GM18520 (cell line): ENCODE measurements around the gene STRBP.

Experiments
- ATAC-seq: cut with Tn5 transposase; IDR thresholded peaks from one replicate; pipeline ENCODE4 v1.9.1; 2021; ENCODE audit not compliant: unreplicated experiment

STRBP gene

DNA sequence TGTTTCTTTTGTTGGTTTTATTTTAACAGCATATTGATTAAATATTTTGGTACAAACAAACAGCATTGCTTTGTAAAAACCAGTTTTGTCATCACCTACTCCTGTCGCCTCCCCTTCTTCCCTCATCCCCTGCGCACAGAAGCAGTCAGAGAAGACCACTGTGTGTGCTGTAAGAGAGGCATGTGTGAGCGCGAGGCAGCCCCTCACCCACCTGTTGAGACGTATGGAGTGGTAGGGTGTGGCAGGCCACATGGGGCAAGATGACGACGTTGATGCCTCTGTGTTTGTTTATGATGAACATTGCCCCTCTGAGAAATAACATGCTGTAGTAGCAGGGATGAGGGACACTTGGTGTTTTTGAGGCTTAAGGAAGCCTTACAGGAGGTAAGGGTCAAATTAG is 163.6 kb downstream of the STRBP start:
- ATAC-seq, result no peak

- no peak for ATAC-seq
Observed at GRCh38 chr9:123102375-123103113, 165.8 kb downstream of the STRBP start.

- ATAC-seq, result no peak
Observed at GRCh38 chr9:123099548-123099947, 168.8 kb downstream of the STRBP start.

GRCh38 chr9:123099042-123099441 is 169.3 kb downstream of the STRBP start:
- no peak for ATAC-seq

DNA sequence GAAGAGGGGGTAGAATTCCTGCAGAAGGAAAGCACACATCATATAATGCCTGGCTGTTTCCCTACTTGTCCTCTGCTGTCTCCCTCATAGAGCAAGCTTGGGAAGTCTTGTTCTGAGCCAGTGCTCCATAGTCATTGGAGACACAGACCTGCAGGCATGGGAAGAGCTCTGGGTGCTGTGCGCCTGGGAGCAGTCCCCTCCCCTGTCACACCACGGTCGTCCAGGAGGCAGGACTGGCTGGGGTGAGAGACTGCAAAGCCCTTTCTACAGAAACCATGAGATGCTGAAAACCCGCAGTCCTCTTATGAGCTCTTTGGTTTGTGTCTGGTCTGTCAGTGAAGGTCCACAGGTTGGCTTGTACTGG is 170.3 kb downstream of the STRBP start:
- no peak for ATAC-seq

DNA sequence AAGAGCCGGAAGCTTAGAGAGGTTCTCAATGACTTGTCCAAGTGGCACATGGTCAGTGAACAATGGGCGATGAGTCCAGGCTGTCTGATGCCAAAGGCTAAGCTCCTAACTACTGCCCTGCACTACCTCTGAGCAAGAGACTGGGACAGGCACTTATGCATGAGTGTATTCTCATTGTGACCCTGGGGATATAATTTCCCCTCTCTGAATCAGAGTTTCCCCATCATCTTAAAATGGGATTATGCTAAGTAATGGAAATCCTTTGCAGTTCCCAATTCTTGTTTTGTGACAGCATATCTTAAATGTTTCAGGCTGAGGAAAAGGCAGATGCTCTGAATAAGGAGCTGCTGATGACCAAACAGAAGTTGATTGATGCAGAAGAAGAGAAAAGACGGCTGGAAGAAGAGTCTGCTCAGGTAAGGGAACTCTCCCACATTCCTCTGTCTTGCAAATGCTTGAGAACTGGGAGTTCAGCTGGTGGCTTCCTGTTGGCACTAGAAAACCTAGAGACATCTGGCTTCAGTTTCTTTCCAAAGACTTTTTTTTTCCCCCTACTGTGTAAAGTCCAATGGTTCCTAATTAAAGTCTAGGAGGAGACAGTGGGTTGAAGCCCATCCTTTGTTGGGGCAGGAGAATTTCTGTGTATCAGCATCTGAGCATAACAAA is 170.8 kb downstream of the STRBP start:
- no peak for ATAC-seq

DNA sequence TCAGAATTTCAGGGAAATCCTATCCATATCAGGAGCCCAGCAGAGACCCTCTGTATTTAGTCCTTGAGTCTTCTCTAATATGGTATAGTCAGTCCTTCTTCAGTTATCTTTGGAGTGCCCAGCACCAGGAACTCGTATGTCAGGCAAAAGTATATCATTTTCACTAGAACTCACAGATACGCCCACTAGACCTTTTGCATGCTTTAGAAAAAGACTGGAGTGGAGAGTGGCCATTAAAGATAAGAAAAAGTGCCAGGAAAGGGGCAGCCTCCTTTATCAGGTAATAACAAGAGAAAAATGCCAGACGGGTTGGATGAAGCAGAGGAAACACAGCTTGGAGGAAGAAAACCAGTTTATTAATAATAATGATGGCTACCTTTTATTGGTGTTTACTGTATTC is 171.4 kb downstream of the STRBP start:
- no peak for ATAC-seq

- ATAC-seq, result no peak
Observed at GRCh38 chr9:123093141-123093540, 175.2 kb downstream of the STRBP start.

DNA sequence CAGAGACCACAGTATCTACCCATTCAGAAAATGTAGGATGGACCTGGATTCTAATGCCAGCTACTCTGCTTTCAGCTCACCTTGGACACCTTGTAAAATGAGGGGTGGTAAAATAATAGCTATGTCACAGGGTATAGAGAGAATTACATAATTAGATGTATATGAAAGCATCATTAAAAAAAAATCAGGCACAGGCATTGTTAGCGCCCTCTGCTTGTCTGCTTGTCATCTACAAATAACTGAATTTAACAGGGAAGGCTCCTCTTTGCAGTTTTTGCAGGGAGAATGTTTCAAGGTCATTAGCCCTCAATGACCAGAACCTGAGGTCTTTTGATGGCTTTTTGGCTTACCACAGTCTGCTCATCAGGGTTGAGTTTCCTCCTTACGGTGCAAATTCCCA is 176.9 kb downstream of the STRBP start:
- no peak for ATAC-seq

- no peak for ATAC-seq
Observed at GRCh38 chr9:123090956-123091355, 177.4 kb downstream of the STRBP start.

- ATAC-seq, result no peak
Observed at GRCh38 chr9:123090198-123090896, 178.0 kb downstream of the STRBP start.

DNA sequence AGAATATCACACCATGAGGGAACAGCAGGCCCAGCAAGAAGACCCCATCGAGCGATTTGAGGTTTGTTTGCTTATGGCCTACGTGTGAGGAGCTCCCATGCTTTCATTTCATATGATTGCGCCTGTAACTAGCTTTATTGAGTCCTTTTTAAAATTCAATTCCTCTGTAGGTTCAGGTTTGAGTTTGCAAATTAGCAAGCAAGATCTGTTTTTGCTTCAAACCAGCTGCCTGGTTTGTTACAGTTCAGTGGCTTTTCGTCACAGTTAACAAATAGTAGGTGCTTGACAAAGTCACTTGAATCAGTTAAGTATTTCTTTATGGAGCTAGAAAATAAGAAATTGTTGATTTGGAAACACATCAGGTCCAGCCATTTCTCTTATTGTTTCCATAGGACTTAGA is 178.6 kb downstream of the STRBP start:
- ATAC-seq, result no peak

DNA sequence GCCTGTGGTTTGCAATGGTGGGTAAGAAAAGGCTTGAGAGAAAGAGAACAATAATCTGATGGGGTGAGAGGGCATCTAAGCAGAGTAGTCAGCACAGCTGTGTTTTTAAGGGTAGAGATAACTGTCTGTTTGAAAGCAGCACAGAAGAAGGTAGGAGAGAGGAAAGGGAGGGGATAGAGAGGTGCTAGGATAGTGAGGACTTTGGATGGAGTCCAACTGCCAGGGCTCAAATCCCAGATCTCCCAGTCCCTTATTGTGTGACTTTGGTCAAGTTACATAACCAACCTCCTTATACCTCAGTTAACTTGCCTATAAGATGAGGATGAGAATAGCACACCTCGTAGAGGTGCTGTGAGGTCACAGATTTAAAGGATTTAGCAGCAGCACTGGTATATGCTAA is 179.3 kb downstream of the STRBP start:
- no peak for ATAC-seq

DNA sequence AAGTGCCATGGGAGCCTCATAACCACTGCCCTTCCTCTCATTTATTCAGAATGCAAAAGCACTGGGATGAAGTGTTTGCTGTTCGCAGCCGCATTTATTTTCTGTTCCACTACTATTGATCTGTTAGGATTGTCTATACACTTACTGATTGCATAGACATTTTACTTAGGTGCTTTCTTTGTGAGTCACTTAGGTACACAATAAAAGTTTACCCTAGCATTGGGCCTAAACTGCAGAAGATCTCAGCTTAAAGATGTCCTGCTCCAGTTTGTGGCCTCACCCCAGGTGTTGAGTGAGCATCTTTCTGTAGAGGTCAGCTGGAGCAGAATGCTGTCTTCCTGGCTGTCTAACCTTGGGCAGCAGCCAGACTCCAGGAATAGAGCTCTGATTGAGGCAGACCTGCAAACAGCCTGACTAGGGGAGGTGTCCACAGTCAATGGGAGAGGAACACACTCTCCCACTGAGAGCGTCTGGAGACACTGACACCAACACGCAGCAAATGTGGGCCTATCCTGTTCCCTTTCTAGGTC is 181.0 kb downstream of the STRBP start:
- ATAC-seq, result no peak

- no peak for ATAC-seq
Observed at GRCh38 chr9:123085916-123086315, 182.5 kb downstream of the STRBP start.

GRCh38 chr9:123084256-123084655 is 184.1 kb downstream of the STRBP start:
- ATAC-seq, result no peak

- no peak for ATAC-seq
Observed at GRCh38 chr9:123083680-123084079, 184.7 kb downstream of the STRBP start.

DNA sequence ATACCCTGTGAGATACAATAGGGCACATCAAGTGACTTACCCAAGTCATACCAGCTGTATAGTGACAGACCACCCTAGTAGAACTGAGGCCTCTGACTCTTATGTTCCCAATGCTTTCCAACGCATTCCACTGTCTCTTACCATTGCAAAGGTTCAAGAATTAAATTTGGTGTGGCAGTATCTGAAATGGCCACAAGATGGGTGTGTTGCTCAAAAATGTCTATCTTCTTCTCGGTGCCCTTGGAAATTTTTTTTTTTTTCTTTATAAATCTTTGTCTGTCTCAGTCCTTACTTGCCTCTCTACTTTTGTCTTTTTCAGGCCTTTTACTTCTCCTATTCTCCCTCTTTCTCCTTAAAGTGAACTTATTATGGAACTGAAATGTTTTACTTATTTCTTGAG is 186.6 kb downstream of the STRBP start:
- no peak for ATAC-seq

DNA sequence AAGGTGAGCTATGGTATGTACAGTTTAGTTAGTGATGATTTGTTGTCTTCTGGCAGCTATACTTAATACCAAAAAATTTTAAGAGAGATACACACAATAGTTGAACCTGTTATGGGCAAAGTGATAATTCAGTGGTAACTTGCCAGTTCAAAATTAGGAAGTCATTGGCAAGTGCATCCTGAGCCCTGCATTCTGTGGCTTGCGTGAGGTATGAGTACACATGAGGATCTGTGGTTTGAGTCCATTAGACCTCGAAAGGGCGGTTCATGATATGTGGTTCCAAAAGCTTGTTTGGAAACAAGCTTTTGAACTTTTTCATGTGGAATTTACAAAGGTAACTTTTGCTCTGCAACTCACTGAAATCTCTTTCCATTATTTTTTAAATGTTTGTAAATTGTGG is 187.9 kb downstream of the STRBP start:
- ATAC-seq, result no peak

GRCh38 chr9:123074628-123075027 is 193.8 kb downstream of the STRBP start:
- ATAC-seq, result no peak

DNA sequence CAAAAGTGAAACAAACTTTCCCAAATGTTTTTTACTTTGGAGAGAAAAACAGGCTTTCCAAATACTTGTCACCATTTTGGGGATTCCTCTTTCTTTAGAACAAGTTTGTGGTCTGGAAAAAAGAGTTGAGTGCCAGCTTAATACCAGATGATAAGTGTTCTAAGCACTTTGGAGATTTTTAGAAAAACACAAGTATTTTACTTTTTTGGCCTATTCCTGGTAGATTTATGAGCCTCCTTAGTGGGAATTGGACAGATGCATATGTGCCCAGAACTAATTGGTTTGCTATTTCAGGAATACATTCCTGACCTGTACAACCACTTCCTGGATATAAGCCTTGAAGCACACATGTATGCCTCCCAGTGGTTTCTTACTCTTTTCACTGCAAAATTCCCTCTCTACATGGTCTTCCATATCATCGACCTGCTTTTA is 194.4 kb downstream of the STRBP start:
- no peak for ATAC-seq

DNA sequence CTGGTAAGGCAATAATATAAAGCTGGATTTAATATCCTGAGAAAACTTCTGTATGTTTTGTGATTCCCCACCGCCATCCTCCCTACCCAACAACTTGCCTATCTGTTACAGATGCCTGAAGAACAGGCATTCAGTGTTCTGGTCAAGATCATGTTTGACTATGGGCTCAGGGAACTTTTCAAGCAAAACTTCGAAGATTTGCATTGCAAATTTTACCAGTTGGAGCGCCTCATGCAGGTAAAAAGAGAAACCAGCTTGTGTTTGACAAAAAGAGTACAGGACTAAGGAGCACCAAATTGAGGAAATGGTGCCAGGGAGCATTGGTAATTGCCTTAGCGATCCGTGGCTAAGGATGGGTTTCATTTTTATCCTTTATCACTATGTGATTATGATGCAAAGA is 194.9 kb downstream of the STRBP start:
- ATAC-seq, result no peak
